ENCODE results near the gene ANXA6.

ANXA6 gene

GRCh38 chr5:151097061-151097460 is 60.5 kb downstream of the ANXA6 start:
- DNase-seq, result no peak

- no peak for DNase-seq
These were observed 61.6 kb downstream of the ANXA6 start for GRCh38 chr5:151096001-151096373.

GRCh38 chr5:151095341-151096000 is 62.1 kb downstream of the ANXA6 start:
- no peak for DNase-seq

DNA sequence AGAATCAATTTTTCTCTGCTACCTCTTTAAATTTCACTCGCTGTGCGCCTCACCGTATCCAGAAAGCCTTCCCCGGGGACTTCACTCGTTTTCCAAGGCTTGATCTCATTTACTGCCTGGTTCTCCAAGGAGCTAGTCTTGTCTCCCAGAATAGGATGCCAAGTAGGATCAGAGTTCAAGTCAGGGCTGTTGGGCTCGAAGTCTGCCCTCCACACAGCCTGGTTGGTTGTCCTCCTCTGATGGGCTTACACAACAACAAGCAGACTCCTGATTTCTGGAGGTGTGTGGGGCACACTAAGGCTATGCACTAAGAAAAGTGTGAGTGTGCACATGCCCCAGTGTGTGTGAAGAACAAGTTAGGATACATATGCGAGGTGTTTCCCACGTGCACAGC is 62.7 kb downstream of the ANXA6 start:
- DNase-seq, result no peak

GRCh38 chr5:151094030-151094851 is 63.3 kb downstream of the ANXA6 start:
- no peak for DNase-seq

GRCh38 chr5:151093476-151093889 is 64.1 kb downstream of the ANXA6 start:
- no peak for DNase-seq

DNA sequence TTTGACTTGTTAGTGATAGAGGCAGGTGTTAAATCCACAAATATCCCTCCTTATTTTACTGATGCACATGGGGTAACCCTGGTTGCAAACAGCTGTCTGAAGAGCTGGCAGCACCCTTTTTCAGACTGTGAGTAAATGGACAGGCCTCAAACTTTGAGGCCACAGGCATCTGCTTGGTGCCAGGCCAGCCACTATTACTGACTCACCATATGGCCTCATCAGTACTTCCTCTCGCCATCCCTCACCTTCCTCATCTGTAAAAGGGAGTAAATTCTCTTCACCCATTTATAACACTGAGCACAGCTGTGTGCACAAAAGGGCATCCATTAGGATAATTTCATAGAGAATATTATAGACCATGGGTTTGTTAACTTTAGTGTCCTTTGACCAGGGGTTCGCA is 64.8 kb downstream of the ANXA6 start:
- DNase-seq, result no peak

DNA sequence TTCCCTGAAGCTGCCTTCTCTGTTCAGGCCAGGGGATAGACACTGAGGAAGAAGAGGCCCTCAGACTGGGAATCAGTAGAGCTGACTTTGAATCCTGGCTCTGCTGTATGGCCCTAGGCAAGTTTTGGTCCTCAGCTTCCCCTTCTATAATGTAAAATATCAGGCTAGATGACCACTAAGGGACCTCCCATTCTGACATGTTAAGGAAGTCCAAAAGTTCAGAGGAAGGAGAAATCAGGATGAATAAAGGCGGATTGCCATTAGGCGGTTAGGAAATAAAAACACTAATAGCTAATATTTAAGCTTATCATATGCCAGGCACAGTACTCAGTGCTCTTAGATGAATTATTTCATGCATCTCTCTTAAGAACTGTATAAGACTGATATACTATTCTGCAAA is 67.9 kb downstream of the ANXA6 start:
- DNase-seq, result no peak

GRCh38 chr5:151088986-151089385 is 68.6 kb downstream of the ANXA6 start:
- no peak for DNase-seq

- DNase-seq, result no peak
These were observed 70.1 kb downstream of the ANXA6 start for GRCh38 chr5:151087486-151087885.

DNA sequence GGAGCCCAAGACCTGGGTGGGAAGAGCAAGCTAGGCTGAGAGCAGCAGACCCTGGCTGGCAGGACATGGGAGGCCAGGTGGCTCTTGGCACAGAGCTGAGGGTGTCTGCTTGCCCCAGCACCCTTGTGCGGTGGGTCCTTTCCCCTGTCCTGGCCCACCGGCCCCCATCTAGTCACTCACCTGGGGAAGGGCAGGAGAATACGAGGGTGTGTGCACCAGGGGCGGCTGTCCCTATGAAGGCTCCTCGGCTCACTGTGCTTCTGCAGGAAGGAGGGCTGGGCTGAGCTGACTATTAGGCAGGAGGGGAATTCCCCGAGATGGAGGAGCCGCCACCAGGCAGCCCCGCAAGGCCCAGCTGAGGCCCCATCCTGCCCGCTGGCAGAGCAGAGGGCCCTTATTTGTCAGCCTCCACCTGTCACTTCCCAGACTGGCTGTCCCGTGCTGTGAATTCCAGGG is 70.6 kb downstream of the ANXA6 start:
- no peak for DNase-seq

- no peak for DNase-seq
These were observed 71.2 kb downstream of the ANXA6 start for GRCh38 chr5:151086192-151086869.

DNA sequence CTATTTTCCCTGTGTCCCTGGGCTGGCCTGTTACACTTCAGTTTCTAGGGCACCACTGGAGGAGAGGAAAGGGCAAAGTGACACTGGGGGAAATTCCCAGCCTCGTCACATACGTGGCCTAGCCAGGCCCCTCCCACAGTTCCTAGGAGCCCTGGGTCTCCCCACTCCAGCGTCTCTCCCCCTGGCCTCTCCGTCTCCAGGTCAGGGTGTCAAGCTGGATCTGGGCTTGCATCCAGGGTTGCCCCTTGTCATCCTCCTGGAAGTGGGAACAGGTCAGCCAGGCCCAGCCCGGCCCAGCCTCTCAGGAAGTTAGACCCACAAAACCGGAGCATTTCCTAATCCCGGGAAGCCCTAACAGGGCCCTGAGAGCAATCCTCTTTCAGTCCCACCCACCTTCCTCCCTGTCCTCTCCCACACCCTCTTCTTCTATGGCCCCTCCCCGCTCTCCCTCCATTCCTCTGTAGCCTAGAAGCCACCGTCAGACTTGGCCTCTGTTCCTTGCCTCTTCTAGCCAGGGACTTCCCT is 72.0 kb downstream of the ANXA6 start:
- DNase-seq, result no peak

- no peak for DNase-seq
These were observed 73.2 kb downstream of the ANXA6 start for GRCh38 chr5:151084363-151084762.

- DNase-seq, result no peak
These were observed 74.4 kb downstream of the ANXA6 start for GRCh38 chr5:151083081-151083676.

DNA sequence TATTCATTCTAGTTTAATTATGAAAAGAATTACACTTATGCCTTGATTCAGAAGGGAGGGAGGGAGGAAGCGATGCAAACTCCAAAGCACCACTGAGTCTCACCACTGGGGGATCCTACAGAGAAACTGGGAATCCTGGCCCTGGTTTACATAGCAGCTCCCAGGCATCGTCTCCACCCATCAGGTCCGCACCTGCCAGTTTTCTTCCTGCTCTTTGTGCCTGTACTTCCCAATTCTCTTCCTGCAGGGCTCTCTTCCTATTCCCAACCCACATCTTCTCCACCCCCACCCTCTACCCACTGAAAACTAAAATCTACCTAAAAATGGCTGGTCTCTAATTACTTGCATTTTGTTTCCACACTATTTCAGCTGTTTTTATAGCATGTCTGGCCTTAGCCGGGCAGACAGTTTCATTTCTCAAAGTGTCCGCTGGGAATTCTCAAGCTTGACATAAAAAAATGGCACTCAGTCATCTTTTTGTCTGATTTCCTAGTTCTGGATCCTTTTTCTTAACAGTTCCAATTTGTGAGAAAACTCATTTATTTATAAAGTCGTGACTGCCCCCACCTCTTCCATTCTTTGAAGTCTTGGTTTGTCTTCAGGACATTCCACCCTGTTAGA is 75.2 kb downstream of the ANXA6 start:
- DNase-seq, result peak; percentile 47

- no peak for DNase-seq
These were observed 75.9 kb downstream of the ANXA6 start for GRCh38 chr5:151081431-151082281.

DNA sequence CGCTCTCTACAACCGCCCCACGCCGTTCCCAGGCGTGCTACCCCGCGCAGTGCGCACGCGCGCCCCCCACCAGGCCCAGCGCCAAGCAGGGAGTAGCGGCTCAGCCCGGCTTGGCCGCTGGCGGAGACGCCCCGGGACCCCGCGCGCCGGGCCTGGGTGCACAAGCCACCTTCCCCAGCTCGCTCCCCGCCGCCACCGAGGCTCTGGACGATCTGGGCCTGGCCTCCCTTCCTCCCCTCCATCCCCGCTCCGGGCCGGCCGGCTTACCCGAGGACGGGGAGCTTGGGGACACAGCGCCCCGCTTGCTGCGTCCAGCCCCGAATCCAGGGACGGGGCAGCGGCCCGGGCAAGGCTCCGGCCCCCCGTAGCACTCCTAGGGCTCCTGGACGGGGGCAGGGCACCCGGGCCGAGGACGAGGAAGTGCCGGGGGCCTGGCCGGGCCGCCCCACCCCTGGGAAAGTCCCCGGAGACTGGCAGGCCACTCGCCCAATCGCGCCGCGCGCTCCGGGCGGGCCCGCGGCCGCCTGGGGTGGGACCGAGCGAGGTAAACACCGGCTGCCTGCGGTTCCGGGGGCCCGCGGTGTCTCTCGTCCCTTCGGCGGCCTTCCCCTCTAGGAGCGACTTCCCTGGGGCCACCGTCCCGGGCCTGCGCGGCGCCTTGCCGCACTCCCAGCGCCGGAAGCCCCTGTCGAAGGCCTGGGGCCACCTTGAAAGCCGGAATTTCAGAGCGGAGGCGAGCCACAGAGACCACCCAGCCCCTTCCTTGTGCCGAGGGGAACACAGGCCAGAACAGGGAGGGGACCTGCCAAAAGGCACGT is 76.8 kb downstream of the ANXA6 start, which contains the start of gene TNIP1:
Gene TNIP1 (minus strand): TSS at position 422 of the 818 bp plus-strand sequence. CDS start 15,939 bp downstream, outside the sequence.
- peak; percentile 64 for DNase-seq

DNA sequence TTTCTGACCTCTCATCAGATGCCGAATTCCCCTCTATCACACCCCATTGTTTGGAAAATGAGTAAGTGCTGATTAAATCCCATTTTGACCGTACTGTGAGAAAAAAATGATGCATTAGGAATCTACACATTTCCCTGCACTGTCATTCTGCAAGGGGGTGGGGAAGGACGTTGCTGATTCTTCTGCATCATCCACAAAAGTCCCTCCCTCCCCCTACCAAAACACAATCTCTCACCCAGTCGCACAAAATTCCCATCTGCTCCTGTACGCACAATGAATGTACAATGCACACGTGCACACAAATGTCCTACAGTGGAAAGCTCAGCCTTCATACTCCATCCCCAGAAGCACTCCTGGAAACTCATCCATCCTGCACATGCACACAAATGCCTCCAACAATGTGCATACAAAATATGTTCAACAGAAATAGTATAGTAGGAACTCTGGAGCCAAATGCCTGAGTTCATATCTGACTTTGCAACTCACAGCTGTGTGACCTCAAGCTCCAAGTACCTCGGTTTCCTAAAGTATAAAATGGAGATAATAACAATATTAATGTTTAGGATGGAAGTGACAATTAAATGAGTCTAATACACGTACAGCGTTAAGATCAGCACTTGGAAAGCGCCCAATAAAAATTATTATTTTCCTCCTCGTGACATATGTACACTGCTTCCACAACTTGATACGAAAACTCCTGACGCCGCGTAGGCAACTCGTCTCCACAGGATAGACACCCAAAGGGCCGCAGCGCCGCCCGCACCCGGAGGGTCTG is 77.6 kb downstream of the ANXA6 start:
- DNase-seq, result peak; percentile 55
